Measurements from ENCODE around the gene LRRC74B.
"Not testable (repeated sequence)": the region's sequence is repeated elsewhere in the genome, so short reads cannot be mapped to it uniquely, and the experiment has no call there.

LRRC74B gene

DNA sequence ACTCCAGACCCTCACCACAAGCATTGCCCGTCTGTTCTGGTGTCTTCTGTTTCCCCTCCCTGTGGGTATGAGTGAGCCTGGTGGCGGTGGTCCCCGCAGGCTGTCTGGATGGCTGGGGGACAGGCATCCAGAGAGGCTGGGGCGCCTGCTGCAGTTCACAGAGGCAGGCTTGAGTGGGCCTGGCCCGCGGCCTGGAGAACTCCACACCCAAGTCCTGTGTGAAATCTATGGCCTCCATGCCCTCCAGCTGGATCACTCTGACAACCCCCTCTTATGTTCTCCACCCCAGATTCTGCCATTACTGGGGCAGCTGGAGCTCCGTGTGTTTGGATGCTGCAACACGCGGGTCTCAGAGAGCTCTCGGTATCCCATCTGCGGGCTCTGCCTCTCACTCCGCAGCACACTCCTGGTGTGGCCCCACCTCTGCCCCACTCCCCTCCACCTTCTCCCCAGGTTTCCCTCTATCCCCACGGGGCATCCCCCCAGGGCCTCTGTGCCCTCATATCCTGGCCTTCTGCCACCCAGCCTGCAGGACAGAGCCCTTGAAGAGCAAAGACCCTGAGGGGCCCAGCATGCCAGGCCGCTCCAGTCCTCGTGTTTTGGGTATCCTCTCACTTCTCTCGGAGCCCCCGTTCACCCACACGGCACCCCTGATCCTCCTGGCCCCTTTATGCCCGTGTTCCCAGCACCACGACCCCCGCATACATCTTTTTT, 31.3 kb downstream of the LRRC74B start:
- no peak for DNase-seq (ENCODE audit: low read depth, low spot score)

DNA sequence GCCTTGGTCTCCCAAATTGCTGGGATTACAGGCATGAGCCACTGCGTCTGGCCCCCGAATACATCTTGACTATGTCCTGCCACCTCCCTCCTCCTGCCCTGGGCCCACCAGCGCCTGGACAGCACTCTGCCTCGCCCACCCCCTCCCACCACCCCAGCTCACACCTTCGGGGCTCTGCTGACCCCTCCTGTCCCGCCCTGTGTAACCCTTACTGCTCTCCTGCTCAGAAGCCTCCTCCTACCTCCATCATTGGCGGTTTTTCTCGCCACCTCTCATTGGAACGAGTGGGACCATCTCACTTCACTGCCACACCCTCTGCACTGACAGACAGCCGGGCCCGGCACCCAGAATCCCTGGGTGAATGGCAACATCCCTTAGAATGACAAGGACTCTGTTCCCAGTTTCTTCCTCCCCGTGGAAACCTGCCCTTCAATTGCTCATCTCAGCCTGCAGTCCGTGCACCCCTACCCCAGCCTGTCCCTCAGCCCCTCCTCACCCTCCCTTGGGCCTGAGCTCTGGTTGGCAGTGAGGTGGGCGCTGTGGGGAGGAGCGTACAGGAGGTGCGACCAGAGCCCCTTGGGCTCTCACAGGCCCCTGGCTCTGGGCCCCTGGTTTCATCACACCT, 32.2 kb downstream of the LRRC74B start:
- no peak for DNase-seq (ENCODE audit: low read depth, low spot score)

DNA sequence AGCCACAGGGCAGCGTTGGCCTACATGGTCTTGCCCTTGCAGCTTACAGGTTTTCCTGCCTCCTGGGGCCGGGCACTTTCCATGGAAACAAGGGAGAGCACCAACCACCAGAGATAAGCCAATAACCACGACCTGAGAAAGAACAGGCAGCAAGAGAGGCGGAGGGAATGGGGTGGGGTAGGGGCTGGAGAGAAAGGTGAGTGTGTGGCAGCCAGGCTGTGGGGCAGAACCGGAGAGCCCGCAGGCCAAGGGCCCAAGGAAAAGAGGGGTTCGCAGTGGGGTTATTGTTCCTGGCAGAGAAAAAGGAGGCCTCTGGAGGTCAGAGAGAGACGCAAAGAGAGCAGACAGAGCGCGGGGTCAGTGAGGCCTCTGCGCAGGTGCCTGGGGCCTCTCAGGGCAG, 33.2 kb downstream of the LRRC74B start:
- no peak for DNase-seq (ENCODE audit: low read depth, low spot score)

DNA sequence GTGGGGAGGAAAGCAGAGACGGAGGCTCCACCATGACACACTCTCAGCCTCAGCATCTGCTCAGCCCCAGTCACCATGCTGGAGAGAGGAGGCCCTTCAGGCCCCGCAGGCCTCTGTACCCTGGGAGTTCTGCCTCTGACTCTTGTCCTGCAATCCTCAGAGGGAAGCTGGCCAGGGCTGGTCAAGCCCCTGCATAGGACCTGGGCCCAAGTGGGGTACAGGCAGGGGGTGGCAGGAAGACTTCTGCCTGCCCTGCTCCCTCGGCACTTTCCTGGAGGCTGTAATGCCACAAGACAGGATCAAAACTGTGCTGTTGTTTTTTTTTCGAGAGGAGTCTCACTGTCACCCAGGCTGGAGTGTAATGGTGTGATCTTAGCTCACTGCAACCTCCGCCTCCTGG, 33.7 kb downstream of the LRRC74B start:
- no peak for DNase-seq (ENCODE audit: low read depth, low spot score)

DNA sequence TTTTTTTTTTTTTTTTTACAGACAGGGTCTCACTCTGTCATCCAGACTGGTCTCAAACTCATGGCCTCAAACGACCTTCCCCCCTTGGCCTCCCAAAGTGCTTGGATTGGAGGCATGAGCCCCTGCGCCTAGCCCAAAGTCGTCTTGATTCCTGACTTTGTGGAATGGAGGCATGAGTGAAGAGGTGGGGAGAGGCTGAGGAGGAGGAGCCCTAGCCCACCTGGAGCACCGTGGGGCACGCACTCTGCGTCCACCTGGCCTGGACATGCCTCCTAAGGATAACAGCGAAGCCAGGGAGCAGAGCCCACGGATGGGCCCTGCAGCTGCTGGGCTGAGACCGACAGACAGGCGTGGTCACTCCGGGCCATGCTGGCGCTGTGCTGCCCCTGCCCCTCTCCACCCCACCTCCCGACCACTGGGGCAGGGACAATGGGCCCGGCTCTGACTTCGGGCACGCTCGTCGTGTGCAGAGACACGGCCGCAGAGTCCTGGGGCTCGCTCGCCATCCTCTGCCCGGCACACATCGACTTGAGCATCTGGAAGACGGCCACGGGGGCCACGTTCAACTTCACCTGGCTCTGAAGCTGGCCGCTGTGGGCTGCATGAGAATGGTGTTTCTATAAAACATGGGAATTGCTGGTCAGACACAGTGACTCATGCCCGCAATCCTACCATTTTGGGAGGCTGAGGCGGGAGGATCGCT, 34.8 kb downstream of the LRRC74B start:
- no peak for DNase-seq (ENCODE audit: low read depth, low spot score)

DNA sequence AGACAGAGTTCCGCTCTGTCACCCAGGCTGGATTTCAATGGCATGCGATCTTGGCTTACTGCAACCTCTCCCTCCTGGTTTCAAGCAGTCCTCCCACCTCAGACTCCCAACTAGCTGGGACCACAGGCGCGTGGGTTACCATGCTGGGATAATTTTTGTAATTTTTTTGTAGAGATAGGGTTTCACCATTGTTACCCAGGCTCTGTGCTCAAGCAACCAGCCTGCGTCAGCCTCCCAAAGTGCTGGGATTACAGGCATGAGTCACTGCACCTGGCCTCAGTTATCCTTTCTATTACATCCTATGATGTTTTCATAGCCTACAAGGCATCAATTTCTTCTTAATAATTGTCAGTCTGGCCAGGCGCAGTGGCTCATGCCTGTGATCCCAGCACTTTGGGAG, 36.5 kb downstream of the LRRC74B start:
- no peak for DNase-seq (ENCODE audit: low read depth, low spot score)

DNA sequence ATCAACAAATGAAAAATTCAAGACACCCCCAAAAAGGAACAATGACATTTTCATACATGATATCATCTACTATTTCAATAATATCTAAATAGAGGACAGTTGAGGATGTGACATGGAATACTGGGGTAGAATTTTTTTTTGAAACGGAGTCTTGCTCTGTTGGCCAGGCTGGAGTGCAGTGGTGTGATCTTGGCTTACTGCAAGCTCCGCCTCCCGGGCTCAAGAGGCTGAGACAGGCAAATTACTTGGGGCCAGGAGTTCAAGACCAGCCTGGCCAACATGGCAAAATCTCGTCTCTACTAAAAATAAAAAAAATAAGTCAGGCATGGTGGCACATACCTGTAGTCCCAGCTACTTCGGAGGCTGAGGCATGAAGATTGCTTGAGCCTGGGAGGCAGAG, 41.4 kb downstream of the LRRC74B start:
- DNase-seq (ENCODE audit: low read depth, low spot score) = no peak

DNA sequence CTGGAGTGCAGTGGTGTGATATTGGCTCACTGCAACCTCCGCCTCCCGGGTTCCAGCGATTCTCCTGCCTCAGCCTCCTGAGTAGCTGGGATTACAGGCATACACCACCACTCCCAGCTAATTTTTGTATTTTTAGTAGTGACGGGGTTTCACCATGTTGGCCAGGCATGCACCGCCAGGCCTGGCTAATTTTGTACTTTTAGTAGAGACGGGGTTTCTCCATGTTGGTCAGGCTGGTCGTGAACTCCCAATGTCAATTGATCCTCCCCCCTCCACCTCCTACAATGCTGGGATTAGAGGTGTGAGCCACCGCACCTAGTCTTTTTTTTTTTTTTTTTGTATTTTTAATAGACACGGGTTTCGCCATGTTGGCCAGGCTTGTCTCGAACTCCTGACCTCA, 42.2 kb downstream of the LRRC74B start:
- not testable (repeated sequence) for DNase-seq (ENCODE audit: low read depth, low spot score)

DNA sequence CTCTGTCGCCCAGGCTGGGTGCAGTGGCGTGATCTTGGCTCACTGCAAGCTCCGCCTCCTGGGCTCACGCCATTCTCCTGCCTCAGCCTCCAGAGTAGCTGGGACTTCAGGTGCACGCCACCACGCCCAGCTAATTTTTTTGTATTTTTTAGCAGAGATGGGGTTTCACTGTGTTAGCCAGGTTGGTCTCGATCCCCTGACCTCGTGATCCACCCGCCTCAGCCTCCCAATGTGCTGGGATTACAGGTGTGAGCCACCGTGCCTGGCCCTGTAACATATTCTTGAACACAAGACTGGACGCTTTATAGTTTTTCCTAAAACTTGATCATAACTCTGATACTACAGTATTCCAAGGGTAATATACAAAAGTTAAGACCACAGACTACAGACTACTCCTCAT, 45.5 kb downstream of the LRRC74B start:
- DNase-seq (ENCODE audit: low read depth, low spot score) = not testable (repeated sequence)

DNA sequence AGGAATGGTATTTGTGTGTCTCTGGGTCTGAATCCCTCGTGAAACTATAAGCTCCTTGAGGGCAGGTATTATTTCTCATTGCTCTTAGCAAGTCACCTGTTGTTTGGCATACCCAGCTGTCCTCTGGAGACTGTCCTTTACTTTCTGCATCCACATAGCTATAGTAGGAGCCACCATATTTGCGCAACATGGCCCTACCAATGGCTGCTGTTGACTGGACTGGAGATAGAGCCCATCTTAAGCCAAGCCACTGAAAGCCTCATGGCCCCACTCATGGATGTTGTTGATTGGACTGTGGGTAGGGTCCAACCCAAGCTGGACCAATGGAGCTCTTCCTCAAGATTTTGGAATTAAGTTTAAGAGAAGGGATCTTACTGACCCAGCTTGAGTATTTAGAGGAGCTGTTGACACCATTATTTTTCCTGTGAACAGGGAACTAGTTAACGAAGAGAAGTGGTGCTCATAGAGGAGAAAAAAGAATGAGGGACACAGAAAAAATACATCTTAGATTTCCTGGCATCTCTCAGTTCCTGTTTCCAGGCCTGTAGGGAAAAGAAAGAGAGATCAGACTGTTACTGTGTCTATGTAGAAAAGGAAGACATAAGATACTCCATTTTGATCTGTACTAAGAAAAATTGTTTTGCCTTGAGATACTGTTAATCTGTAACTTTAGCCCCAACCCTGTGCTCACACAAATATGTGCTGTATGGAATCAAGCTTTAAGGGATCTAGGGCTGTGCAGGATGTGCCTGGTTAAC, 47.2 kb downstream of the LRRC74B start:
- DNase-seq (ENCODE audit: low read depth, low spot score) = no peak

DNA sequence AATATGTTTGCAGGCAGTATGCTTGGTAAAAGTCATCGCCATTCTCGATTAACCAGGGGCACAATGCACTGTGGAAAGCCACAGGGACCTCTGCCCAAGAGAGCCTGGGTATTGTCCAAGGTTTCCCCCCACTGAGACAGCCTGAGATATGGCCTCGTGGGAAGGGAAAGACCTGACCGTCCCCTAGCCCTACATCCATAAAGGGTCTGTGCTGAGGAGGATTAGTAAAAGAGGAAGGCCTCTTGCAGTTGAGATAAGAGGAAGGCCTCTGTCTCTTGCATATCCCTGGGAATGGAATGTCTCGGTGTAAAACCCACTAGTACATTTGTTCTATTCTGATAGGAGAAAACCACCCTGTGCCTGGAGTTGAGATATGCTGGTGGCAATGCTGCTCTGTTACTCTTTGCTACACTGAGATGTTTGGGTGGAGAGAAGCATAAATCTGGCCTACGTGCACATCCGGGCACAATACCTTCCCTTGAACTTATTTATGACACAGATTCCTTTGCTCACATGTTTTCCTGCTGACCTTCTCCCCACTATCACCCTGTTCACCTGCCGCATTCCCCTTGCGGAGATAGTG, 47.9 kb downstream of the LRRC74B start:
- peak; percentile 24 for DNase-seq (ENCODE audit: low read depth, low spot score)

DNA sequence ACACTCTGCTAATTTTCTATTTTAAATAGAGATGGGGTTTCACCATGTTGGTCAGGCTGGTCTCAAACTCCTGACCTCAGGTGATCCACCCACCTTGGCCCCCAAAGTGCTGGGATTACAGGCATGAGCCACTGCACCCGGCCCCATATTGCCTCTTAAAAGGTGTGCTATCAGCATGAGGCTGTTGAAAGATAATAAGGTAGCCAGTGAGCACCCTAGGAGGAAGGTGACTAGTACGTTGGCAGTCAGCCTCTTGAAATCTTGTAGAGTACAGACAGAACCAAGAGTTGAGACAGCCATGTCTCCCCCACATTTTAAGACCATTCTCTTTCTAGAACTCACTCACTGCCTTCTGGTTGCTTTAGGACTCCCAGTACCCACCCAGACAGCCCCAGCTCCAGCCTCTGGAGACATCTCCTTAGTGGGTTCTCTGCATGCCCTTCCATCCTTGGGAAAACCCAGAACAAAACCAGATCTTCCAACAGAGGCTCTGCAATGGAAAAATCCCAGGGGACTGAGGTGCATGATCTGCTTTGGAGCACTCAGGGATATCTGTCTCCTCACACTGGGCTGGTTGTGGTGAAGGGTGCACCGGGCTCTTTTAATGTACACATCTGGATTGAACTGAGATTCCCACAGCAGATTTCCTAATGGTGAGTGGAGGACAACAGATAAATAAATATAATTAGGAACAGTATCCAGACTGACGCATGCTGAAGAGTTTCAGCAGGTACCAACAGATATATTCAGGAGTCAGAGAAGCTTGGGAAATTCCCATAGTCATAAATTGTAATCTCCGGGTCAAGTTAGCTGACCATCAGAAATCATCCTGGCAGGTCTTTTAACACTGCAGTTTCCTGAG, 49.4 kb downstream of the LRRC74B start:
- DNase-seq (ENCODE audit: low read depth, low spot score) = no peak

DNA sequence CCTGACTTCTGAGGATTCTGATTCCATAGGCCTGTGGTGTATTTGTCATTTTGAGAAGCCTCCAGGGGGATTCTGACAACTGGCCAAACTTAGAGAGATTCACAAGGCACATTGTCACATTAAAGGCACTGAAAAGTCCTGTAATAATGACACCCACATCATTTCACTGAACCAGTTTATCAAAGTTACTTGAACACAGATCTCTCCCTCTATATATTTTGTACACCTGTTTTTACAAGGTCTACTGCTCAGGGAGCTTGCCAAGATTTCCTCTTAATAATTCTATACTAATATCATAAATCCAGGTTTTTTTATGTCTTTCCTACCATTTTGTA, 50.0 kb downstream of the LRRC74B start:
- no peak for DNase-seq (ENCODE audit: low read depth, low spot score)

DNA sequence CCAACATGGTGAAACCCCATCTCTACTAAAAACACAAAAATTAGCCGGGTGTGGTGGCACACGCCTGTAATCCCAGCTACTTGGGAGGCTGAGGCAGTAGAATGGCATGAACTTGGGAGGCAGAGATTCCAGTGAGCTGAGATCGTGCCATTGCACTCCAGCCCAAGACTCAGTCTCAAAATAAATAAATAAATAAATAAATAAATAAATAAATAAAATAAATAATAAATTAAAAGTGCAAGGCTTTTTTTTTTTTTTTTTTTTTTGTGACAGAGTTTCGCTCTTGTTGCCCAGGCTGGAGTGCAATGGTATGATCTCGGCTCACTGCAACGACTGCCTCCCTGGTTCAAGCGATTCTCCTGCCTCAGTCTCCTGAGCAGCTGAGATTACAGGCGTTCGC, 51.1 kb downstream of the LRRC74B start:
- DNase-seq (ENCODE audit: low read depth, low spot score) = not testable (repeated sequence)

DNA sequence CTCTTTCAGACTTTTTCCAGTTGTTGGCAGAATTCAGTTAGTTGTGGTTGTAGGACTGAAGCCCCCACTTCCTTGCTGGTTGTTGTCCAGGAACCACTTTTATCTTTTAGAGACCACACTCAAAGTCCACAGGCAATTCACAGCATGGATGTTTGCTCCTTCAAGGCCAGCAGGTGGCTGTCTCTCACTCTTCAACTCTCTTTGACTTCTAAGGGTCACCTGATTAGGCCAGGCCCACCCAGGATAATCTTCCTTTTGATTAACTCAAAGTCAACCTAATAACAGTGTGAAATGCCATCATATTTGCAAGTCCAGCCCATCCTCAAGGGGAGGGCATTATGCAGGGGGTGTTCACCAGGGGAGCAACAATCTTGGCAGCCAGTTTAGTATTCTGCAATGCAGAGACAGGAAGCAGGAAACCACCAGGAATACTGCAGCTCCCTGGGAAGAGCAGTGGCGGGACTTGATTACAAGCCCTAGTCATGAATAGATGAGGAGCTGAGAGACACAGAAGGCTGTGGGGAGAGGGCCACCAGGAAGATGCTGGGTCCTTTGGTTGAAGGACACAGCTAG, 52.4 kb downstream of the LRRC74B start:
- DNase-seq (ENCODE audit: low read depth, low spot score) = no peak

DNA sequence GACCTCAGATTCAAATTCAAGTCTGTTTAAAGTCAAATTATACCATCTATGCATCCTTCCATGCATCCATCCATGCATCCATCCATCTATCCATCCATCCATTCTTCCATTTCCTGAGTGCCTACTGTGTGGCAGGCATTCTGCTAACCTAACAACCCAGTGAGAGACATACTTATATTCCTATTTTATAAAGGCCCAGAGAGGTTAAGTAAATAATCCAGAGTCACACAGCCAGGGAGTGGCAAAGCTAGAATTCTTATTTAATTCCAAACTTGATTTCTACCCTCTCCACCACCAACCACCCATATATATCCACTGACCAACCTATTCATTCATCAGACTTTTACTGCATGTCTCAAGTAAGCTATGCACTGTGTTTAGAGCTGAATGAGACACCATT, 53.8 kb downstream of the LRRC74B start:
- no peak for DNase-seq (ENCODE audit: low read depth, low spot score)

DNA sequence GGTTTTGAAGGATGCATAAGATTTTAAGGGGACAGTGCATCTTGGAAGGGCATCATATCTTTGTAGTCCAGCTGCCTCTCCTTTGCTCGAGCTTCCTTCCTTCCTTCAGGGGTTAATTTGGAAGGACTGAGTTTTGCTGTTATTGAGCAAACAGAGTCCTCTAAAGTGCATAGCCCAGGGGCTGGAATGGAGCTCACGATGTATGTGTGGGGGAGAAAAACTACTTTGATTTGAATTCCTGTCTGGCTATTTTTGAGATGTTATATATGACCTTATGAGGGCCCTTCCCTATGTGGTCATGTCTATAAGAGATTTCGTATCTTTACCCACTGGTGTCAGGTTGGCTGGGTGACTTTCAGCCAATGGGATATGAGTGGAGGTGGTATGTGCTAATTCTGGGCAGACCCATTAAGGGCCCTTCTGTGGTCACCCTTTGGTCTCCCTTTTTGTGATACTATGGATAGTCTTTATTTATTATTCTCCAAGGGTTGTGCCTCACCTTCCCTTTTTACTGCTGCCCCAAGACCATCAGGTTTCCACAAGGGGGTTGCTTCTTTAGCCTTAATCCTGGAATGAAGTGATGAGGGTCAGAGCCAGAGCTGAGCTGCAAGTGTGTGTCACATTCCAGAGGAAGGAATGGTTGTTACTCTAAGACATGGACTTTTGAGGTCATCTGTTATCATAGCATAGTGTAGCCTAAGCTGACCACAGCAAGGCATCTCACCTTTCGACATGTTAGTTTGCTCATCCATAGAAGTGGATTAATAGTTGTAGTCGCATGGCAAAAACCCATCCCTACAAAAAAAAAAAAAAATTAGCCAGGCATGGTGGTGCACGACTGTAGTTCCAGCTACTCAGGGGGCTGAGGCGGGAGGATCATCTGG, 54.6 kb downstream of the LRRC74B start:
- no peak for DNase-seq (ENCODE audit: low read depth, low spot score)

DNA sequence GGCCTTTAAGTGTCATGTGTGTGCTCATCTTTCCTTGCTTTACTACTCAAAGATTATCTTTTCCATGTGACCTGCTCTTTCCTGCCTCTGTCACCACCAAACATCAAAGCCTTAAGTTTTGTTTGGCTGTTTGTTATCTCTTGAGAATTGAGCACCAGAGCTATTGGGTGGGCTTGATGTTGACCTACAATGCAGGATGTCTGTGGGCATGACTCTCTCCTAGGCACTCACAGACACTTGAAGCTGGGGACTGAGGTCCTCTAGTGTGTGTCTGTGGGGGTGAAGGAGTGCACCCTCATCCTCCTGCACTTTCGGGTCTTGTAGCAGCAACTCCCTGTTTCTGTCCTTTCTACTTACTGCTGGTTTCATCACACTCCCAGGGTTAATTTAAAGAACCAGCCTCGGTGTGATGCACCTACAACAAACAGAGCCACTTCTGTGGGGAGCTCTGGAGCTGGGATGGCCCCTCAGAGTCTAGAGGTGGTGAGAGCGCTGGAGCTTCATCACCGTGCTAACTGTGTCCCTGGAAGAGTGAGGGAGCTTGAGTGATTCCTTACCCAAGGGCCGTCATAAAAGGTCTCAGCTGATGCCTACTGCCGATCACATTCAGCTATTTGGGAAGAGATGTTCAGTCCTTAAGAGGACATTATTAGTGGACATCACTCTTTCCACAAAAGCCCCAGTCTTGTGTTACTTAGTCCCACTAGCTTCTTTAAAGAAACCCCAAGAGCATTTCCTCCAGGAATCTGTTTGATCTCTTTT, 56.3 kb downstream of the LRRC74B start:
- no peak for DNase-seq (ENCODE audit: low read depth, low spot score)

Measured in ELF-1 (cell line).